ENCODE results near the gene DCLK1. TPM values are rescaled to one million over a fixed set of nuclear protein-coding genes. Genes with fewer than 3 reads are reported as not detected.
"Not testable (repeated sequence)": the region's sequence is repeated elsewhere in the genome, so short reads cannot be mapped to it uniquely, and the experiment has no call there.

Gene DCLK1
- total RNA-seq, 1 donor from 2014 or later = 6.4 TPM

DNA sequence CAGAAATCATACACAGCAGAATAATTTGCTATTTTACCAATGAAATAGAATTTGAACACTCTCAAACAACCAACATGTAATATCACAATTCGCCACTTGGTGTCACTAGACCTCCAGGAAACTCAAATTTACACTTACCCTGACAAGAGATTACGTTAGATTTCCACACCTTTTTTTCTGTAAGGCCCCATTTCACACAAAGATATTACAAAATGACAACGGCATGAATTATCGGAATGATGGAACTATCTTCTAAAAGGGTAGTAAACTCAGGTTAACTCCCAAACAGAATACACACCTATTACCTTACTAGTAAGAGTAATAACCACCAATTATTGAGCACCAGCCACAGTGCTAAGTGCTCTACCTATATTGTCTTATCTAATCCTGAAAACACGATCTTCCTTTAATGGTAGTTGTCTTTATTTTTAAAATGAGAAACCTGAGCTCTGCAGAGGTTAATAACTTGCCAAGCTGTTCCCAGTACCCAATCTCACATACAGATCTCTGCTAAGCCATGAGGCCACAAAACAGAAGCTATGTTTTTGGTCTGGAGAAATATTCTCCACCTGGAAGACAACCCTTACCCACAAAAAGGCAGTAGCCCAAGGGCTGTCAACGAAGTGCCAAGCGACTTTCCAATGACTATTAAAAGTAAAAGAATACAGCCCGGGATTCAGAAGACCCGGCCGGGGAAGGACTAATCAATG, 152.4 kb downstream of the DCLK1 start:
- no peaks in the 10 kb centered on the region for H3K36me3 ChIP-seq
- Mint-ChIP-seq H3K9me3 (peaks cover 19% of the 10 kb centered on the region), H3K4me3 (no peak overlapping the region), H3K36me3 (peaks cover 4% of the 10 kb centered on the region), H3K4me1 (peaks cover 3% of the 10 kb centered on the region), H3K27me3 (ENCODE audit: insufficient read depth, low read depth) (no peaks in the 10 kb centered on the region), H3K27ac (no peak overlapping the region)
- no peak overlapping the region for H3K9ac ChIP-seq
- no peaks in the 10 kb centered on the region for H3K27me3 ChIP-seq
- no peak overlapping the region for H3K4me3 ChIP-seq
- H3K27ac ChIP-seq = no peak overlapping the region
- H2AFZ ChIP-seq (replicated peaks) = no peak overlapping the region
- H3K4me2 ChIP-seq = no peak overlapping the region
- no peaks in the 10 kb centered on the region for H3F3A ChIP-seq (ENCODE audit: low read depth)
- peak; percentile 46 for DNase-seq (ENCODE audit: low spot score)
- TF ChIP-seq, protein P1, sequence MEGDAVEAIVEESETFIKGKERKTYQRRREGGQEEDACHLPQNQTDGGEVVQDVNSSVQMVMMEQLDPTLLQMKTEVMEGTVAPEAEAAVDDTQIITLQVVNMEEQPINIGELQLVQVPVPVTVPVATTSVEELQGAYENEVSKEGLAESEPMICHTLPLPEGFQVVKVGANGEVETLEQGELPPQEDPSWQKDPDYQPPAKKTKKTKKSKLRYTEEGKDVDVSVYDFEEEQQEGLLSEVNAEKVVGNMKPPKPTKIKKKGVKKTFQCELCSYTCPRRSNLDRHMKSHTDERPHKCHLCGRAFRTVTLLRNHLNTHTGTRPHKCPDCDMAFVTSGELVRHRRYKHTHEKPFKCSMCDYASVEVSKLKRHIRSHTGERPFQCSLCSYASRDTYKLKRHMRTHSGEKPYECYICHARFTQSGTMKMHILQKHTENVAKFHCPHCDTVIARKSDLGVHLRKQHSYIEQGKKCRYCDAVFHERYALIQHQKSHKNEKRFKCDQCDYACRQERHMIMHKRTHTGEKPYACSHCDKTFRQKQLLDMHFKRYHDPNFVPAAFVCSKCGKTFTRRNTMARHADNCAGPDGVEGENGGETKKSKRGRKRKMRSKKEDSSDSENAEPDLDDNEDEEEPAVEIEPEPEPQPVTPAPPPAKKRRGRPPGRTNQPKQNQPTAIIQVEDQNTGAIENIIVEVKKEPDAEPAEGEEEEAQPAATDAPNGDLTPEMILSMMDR (IDR thresholded peaks at IDR 0.05) = peak; percentile 92
- no peak for TF ChIP-seq EZH2 (IDR thresholded peaks at IDR 0.05)
- H3K79me2 ChIP-seq (ENCODE audit: low read depth) = no peaks in the 10 kb centered on the region
- no peaks in the 10 kb centered on the region for H3K9me3 ChIP-seq (ENCODE audit: low read depth)
- no peaks in the 10 kb centered on the region for H3K4me1 ChIP-seq
- H4K20me1 ChIP-seq (ENCODE audit: low read depth) = no peaks in the 10 kb centered on the region

DNA sequence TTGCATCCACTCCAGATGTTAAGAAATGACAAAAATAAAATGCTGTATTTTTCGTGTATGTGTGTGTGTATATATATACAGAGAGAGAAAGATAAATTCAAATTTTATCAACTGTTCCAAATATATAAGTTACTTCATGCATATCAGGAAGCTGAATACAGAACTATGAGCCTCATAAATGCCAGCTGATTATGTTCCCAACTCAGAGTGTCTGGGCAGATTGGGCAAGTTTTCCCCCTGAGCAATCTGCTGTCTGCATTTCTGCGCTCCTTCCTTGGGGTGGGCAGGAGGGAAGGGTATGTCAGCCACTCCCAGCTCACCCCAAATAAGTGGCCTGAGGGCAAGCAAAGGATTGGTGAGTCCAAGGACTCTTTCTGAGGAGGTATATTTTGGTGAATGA, 154.1 kb downstream of the DCLK1 start:
- Mint-ChIP-seq H3K27me3 (ENCODE audit: insufficient read depth, low read depth) (no peaks in the 10 kb centered on the region), H3K4me1 (peaks cover 3% of the 10 kb centered on the region), H3K9me3 (peaks cover 26% of the 10 kb centered on the region), H3K27ac (no peak overlapping the region), H3K36me3 (peaks cover 4% of the 10 kb centered on the region), H3K4me3 (no peak overlapping the region)
- TF ChIP-seq EZH2 (IDR thresholded peaks at IDR 0.05) = no peak
- TF ChIP-seq, protein P1 (IDR thresholded peaks at IDR 0.05) = no peak
- TF ChIP-seq EZH2phosphoT487 (IDR thresholded peaks at IDR 0.05) = no peak
- H3K36me3 ChIP-seq = no peaks in the 10 kb centered on the region
- no peaks in the 10 kb centered on the region for H3K9me3 ChIP-seq (ENCODE audit: low read depth)
- no peaks in the 10 kb centered on the region for H3K4me1 ChIP-seq
- DNase-seq (ENCODE audit: low spot score) = no peak
- H4K20me1 ChIP-seq (ENCODE audit: low read depth) = no peaks in the 10 kb centered on the region
- H3F3A ChIP-seq (ENCODE audit: low read depth) = no peaks in the 10 kb centered on the region
- H3K9ac ChIP-seq = no peak overlapping the region
- H3K4me3 ChIP-seq = no peak overlapping the region
- H3K27me3 ChIP-seq = no peaks in the 10 kb centered on the region
- H3K27ac ChIP-seq = no peak overlapping the region
- H3K4me2 ChIP-seq = no peak overlapping the region
- no peaks in the 10 kb centered on the region for H3K79me2 ChIP-seq (ENCODE audit: low read depth)
- no peak overlapping the region for H2AFZ ChIP-seq (replicated peaks)

DNA sequence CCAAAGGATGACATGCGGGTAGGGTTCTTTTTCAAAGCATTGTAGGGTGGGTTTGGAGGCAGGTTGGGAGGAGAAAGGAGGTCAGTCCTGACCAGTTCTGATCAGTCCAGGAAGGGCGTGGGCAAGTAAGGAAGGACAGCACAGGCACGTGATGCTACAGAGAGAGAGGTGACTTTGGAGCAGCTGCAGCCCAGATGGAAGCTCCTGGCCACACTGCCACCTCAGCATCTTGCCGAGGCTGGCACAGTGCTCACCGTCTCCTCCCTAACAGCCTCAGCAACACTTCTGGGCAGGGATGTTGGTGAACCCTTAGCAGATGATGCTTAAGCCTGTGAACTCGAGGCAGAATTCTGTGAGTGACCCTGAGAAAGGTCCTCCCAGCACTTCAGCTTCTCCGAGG, 155.1 kb downstream of the DCLK1 start:
- no peaks in the 10 kb centered on the region for H4K20me1 ChIP-seq (ENCODE audit: low read depth)
- H3K4me1 ChIP-seq = no peaks in the 10 kb centered on the region
- H3K9me3 ChIP-seq (ENCODE audit: low read depth) = no peaks in the 10 kb centered on the region
- no peak overlapping the region for H3K9ac ChIP-seq
- Mint-ChIP-seq H3K9me3 (peaks cover 23% of the 10 kb centered on the region), H3K27ac (no peak overlapping the region), H3K4me1 (peaks cover 3% of the 10 kb centered on the region), H3K27me3 (ENCODE audit: insufficient read depth, low read depth) (peaks cover 2% of the 10 kb centered on the region), H3K4me3 (no peak overlapping the region), H3K36me3 (peaks cover 2% of the 10 kb centered on the region)
- no peak for DNase-seq (ENCODE audit: low spot score)
- H2AFZ ChIP-seq (replicated peaks) = no peak overlapping the region
- no peak overlapping the region for H3K4me2 ChIP-seq
- H3K79me2 ChIP-seq (ENCODE audit: low read depth) = no peaks in the 10 kb centered on the region
- no peaks in the 10 kb centered on the region for H3F3A ChIP-seq (ENCODE audit: low read depth)
- H3K27ac ChIP-seq = no peak overlapping the region
- H3K4me3 ChIP-seq = no peak overlapping the region
- H3K36me3 ChIP-seq = no peaks in the 10 kb centered on the region
- H3K27me3 ChIP-seq = no peaks in the 10 kb centered on the region
- TF ChIP-seq, protein P1 (IDR thresholded peaks at IDR 0.05) = no peak
- TF ChIP-seq EZH2 (IDR thresholded peaks at IDR 0.05) (no peak), EZH2phosphoT487 (IDR thresholded peaks at IDR 0.05) (no peak)

DNA sequence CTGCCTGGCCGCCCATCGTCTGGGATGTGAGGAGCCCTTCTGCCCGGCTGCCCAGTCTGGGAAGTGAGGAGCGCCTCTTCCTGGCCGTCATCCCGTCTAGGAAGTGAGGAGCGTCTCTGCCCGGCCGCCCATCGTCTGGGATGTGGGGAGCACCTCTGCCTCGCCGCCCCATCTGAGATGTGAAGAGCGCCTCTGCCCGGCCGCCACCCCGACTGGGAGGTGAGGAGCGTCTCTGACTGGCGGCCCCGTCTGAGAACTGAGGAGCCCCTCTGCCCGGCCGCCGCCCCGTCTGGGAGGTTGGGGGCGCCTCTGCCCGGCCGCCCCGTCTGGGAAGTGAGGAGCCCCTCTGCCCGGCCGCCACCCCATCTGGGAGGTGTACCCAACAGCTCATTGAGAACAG, 164.2 kb downstream of the DCLK1 start:
- DNase-seq (ENCODE audit: low spot score); H3K4me3 ChIP-seq; H3K9me3 ChIP-seq (ENCODE audit: low read depth); H3K27ac ChIP-seq; H3K9ac ChIP-seq; H3K36me3 Mint-ChIP-seq; H2AFZ ChIP-seq (replicated peaks); H3K36me3 ChIP-seq; H3K4me1 ChIP-seq; H4K20me1 ChIP-seq (ENCODE audit: low read depth); H3K27me3 Mint-ChIP-seq (ENCODE audit: insufficient read depth, low read depth); H3K4me1 Mint-ChIP-seq; H3F3A ChIP-seq (ENCODE audit: low read depth); H3K27ac Mint-ChIP-seq; H3K4me2 ChIP-seq; H3K79me2 ChIP-seq (ENCODE audit: low read depth); H3K27me3 ChIP-seq; H3K4me3 Mint-ChIP-seq: not testable (repeated sequence)
- H3K9me3 Mint-ChIP-seq = peaks cover 33% of the 10 kb centered on the region
